ENCODE measurements around the gene ATF2.

DNA sequence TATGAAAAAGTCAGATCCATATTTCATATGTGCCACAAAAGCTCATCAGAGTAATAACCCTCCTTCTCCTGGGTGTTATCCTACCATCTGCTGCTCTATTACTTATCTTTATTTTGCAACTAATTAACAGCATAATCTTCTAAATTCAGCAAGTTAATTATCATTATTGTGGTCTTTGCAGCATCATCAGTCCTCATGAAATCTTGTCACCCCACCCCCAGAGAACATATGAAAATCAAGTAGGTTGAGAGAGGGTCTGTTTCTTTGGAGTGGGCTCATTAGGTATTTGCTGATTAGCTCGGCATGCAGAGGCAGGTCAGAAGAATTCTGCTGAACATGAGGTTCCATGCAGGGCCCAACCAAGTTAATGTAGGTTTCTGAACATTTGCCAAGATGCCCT lies 64.8 kb downstream of the ATF2 start:
- TF ChIP-seq, protein P1, sequence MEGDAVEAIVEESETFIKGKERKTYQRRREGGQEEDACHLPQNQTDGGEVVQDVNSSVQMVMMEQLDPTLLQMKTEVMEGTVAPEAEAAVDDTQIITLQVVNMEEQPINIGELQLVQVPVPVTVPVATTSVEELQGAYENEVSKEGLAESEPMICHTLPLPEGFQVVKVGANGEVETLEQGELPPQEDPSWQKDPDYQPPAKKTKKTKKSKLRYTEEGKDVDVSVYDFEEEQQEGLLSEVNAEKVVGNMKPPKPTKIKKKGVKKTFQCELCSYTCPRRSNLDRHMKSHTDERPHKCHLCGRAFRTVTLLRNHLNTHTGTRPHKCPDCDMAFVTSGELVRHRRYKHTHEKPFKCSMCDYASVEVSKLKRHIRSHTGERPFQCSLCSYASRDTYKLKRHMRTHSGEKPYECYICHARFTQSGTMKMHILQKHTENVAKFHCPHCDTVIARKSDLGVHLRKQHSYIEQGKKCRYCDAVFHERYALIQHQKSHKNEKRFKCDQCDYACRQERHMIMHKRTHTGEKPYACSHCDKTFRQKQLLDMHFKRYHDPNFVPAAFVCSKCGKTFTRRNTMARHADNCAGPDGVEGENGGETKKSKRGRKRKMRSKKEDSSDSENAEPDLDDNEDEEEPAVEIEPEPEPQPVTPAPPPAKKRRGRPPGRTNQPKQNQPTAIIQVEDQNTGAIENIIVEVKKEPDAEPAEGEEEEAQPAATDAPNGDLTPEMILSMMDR (IDR thresholded peaks at IDR 0.05; ENCODE audit: low read depth, low read length): no peak
- TF ChIP-seq POLR2A (IDR thresholded peaks at IDR 0.05; ENCODE audit: extremely low read depth, insufficient read length): no peak
- TF ChIP-seq, protein P2, sequence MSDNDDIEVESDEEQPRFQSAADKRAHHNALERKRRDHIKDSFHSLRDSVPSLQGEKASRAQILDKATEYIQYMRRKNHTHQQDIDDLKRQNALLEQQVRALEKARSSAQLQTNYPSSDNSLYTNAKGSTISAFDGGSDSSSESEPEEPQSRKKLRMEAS (IDR thresholded peaks at IDR 0.05; ENCODE audit: low read depth, low read length): no peak

All from NB4 (cell line).